ENCODE results near the gene KCNG2. TPM values are rescaled to one million over a fixed set of nuclear protein-coding genes. Genes with fewer than 3 reads are reported as not detected.
A peak's percentile ranks its signal among the peaks of the same experiment; 100 is the strongest.

KCNG2 gene
- total and polyA plus RNA-seq, 2 of the 8 experiments (the other 6 are each of a cell fraction or from before 2014, with no cell fraction given) = 0.19 to 0.74 TPM

GRCh38 chr18:79914614-79915160 lies 116.9 kb downstream of the KCNG2 start:
- H3K18ac ChIP-seq (ENCODE audit: extremely low read depth, low read length) = no peak overlapping the region
- 0 out of 2 replicates have a peak, but pooled peaks cover 6% of the 10 kb centered on the region for H3K79me1 ChIP-seq (ENCODE audit: low read depth, low read length)
- no peak overlapping the region for H3K4me2 ChIP-seq (ENCODE audit: insufficient read depth in 1 of 2, low read depth in 2 of 2, low read length in 2 of 2)
- H4K5ac ChIP-seq (ENCODE audit: insufficient read length, low read depth, low read length) = no peak overlapping the region
- H3K56ac ChIP-seq (replicated peaks; ENCODE audit: insufficient read length, low read depth, low read length) = no peak overlapping the region
- FAIRE-seq (no peak), DNase-seq (ENCODE audit: low read depth in 1 of 2, low spot score in 2 of 2) (peak in 1 of 2 experiments; percentile 53)
- no peak overlapping the region for H2BK12ac ChIP-seq (ENCODE audit: low read depth, low read length)
- H3K4ac ChIP-seq (replicated peaks; ENCODE audit: insufficient read length, low read depth, low read length) = no peak overlapping the region
- POLR2A ChIA-PET (ENCODE audit: partially characterized antibody) = interaction anchor here (1.3 kb wide), 1 partner anchor 58 kb away, joined by 3 read pairs; no protein-coding TSS in a partner anchor
- H3K27me3 ChIP-seq (replicated peaks in 1 of 4; ENCODE audit: control insufficient read depth in 3 of 4, extremely low read depth in 1 of 4, insufficient read depth in 3 of 4, low read length in 3 of 4) = no peaks in the 10 kb centered on the region
- no peak overlapping the region for H3K27ac ChIP-seq (ENCODE audit: low read depth, low read length)
- no peak overlapping the region for H2AK5ac ChIP-seq (ENCODE audit: low read depth, low read length)
- peaks cover 0 to 12% (median 6%) of the 10 kb centered on the region in 4 experiments; a peak in 5 of 7 replicates for H3K4me1 ChIP-seq (replicated peaks in 1 of 4; ENCODE audit: control insufficient read depth in 3 of 4, insufficient read depth in 4 of 4, low read length in 3 of 4)
- peak overlapping the region; percentile 71; the same call in 1 of the 2 replicates for H2BK5ac ChIP-seq (ENCODE audit: low read depth, low read length)
- H2BK15ac ChIP-seq (ENCODE audit: low read length) = no peak overlapping the region; the same call in 1 of the 2 replicates
- no peak overlapping the region for H2AFZ ChIP-seq (ENCODE audit: low read length)
- 80% methylated on average over 17 of the region's 20 CpGs; no CpG with 5 or more reads in 1 of the 2 experiments for WGBS, 2 experiments (ENCODE audit: extremely low coverage in 1 of 2, insufficient coverage in 1 of 2, insufficient read length in 1 of 2, insufficient replicate concordance in 2 of 2, low coverage in 1 of 2, low lambda C conversion rate in 2 of 2, missing lambda C conversion rate in 1 of 2)
- no peak overlapping the region; the same call in 1 of the 2 replicates for H4K8ac ChIP-seq (ENCODE audit: extremely low read depth, insufficient read depth, low read length)
- H3K23ac ChIP-seq (ENCODE audit: insufficient read length) = no peak overlapping the region
- H3K79me2 ChIP-seq (ENCODE audit: control insufficient read depth in 1 of 2, insufficient read depth in 2 of 2, low read length in 2 of 2) = no peaks in the 10 kb centered on the region
- no peak overlapping the region for H3K4me3 ChIP-seq (ENCODE audit: extremely low read depth in 1 of 4, insufficient read depth in 2 of 4, low read depth in 3 of 4, low read length in 4 of 4)
- H3K9me3 ChIP-seq (ENCODE audit: insufficient read depth in 2 of 2, low read depth in 1 of 2, low read length in 1 of 2) = no peaks in the 10 kb centered on the region
- CTCF ChIA-PET (ENCODE audit: partially characterized antibody) = interaction anchor here (0.6 to 2.1 kb wide), 6 partner anchors 10 to 131 kb away, joined by 3 to 5 read pairs (median 3); no protein-coding TSS in a partner anchor
- H2BK120ac ChIP-seq (replicated peaks; ENCODE audit: low read depth, low read length) = no peak overlapping the region
- H4K91ac ChIP-seq (replicated peaks; ENCODE audit: insufficient read length, low read length) = no peak overlapping the region
- H3K36me3 ChIP-seq (ENCODE audit: control insufficient read depth in 2 of 4, insufficient read depth in 4 of 4, low read length in 3 of 4) = no peaks in the 10 kb centered on the region
- no peak overlapping the region for H3K9ac ChIP-seq (replicated peaks in 1 of 4; ENCODE audit: extremely low read depth in 1 of 4, low read depth in 3 of 4, low read length in 3 of 4)
- no peak overlapping the region for H2BK20ac ChIP-seq (ENCODE audit: low read length)
- peaks cover 2 to 4% of the 10 kb centered on the region in 2 experiments for H4K20me1 ChIP-seq (replicated peaks in 1 of 2; ENCODE audit: control insufficient read depth in 1 of 2, insufficient read depth in 2 of 2, low read length in 2 of 2)
- no peak overlapping the region for H3K14ac ChIP-seq (ENCODE audit: insufficient read length)
- peaks cover 13% of the 10 kb centered on the region; the same call in 1 of the 2 replicates for H3K23me2 ChIP-seq (ENCODE audit: low read depth, low read length)
- TF ChIP-seq CEBPB (IDR thresholded peaks at IDR 0.05; ENCODE audit: low read depth, low read length) = no peak
- TF ChIP-seq CHD2 (IDR thresholded peaks at IDR 0.05; ENCODE audit: low read length) = no peak
- no peak for TF ChIP-seq BACH1 (IDR thresholded peaks at IDR 0.05; ENCODE audit: low read length)
- TF ChIP-seq FOSL1 (IDR thresholded peaks at IDR 0.05; ENCODE audit: insufficient read depth, low read depth, low read length) = no peak
- TF ChIP-seq CBX8 (IDR thresholded peaks at IDR 0.05; ENCODE audit: borderline replicate concordance, low read depth, low read length) = no peak
- no peak for TF ChIP-seq KDM1A (IDR thresholded peaks at IDR 0.05; ENCODE audit: borderline replicate concordance, low read length)

Data from H1 (cell line).